CD8-positive, alpha-beta memory T cell (primary cell): ENCODE data around the gene PIK3R1. TPM values are rescaled to one million over a fixed set of nuclear protein-coding genes. Genes with fewer than 3 reads are reported as not detected.
A peak's percentile ranks its signal among the peaks of the same experiment; 100 is the strongest.

Experiments used
- CTCF ChIA-PET: fragments of 350-600 bp; sonication (Branson Sonifier 250); formaldehyde crosslinking; loops from one replicate; lab custom pipeline; 2021; ENCODE audit warnings: antibody characterized with exemption; lab: Charles Lee
- POLR2A ChIA-PET: fragments of 350-600 bp; sonication (Branson Sonifier 250); formaldehyde crosslinking; loops from one replicate; lab custom pipeline; 2021; ENCODE audit warnings: antibody characterized with exemption; lab: Charles Lee
- DNase-seq, 5 donors: peaks; one replicate each; pipeline versions ENCODE4 v3.0.0 to v3.0.0-alpha.2; 2020 to 2022; ENCODE audit warnings: mixed read lengths in 1 of 5
- H3K27ac ChIP-seq: one replicate; pipeline ENCODE4 v1.7.0; 2013; ENCODE audit warnings: low read depth, mild to moderate bottlenecking, low read length, moderate library complexity
- H3K27me3 ChIP-seq: 2 replicates; pipeline ENCODE4 v1.7.0; 2013; ENCODE audit warnings: low read length, mild to moderate bottlenecking; ENCODE audit not compliant: insufficient read depth, poor library complexity, severe bottlenecking
- H3K36me3 ChIP-seq: 2 replicates; pipeline ENCODE4 v1.7.0; 2013; ENCODE audit warnings: mild to moderate bottlenecking, low read length, moderate library complexity; ENCODE audit not compliant: insufficient read depth
- H3K4me1 ChIP-seq: 2 replicates; pipeline ENCODE4 v1.7.0; 2013; ENCODE audit warnings: mild to moderate bottlenecking, low read length, moderate library complexity; ENCODE audit not compliant: insufficient read depth
- H3K4me3 ChIP-seq: 2 replicates; pipeline ENCODE4 v1.7.0; 2013; ENCODE audit warnings: mild to moderate bottlenecking, low read length
- H3K9me3 ChIP-seq: 2 replicates; pipeline ENCODE4 v1.7.0; 2013; ENCODE audit warnings: mild to moderate bottlenecking, low read length
- H3K27ac Mint-ChIP-seq, 8 donors: one replicate each; pipeline ENCODE4 v1.8.0; 2020 to 2021; ENCODE audit warnings: mixed read lengths in 8 of 8, mild to moderate bottlenecking in 6 of 8, inconsistent platforms in 3 of 8, moderate library complexity in 3 of 8
- H3K27me3 Mint-ChIP-seq, 2 donors: one replicate each; pipeline ENCODE4 v1.8.0; 2020 to 2021; ENCODE audit warnings: mixed read lengths in 2 of 2, mild to moderate bottlenecking in 1 of 2, moderate library complexity in 1 of 2
- H3K36me3 Mint-ChIP-seq, 3 donors: one replicate each; pipeline ENCODE4 v1.8.0; 2020 to 2021; ENCODE audit warnings: mixed read lengths in 3 of 3, inconsistent platforms in 1 of 3, mild to moderate bottlenecking in 1 of 3
- H3K4me1 Mint-ChIP-seq, 3 donors: one replicate each; pipeline ENCODE4 v1.8.0; 2020 to 2021; ENCODE audit warnings: mixed read lengths in 3 of 3, inconsistent platforms in 1 of 3, mild to moderate bottlenecking in 1 of 3
- H3K4me3 Mint-ChIP-seq, 7 donors: one replicate each; pipeline ENCODE4 v1.8.0; 2020 to 2021; ENCODE audit warnings: mixed read lengths in 7 of 7, mild to moderate bottlenecking in 6 of 7, moderate library complexity in 4 of 7, inconsistent platforms in 2 of 7
- H3K9me3 Mint-ChIP-seq, 5 donors: one replicate each; pipeline ENCODE4 v1.8.0; 2020 to 2022; ENCODE audit warnings: mixed read lengths in 5 of 5, mild to moderate bottlenecking in 3 of 5, moderate library complexity in 2 of 5, inconsistent platforms in 1 of 5
- polyA plus RNA-seq: library from polyadenylated mRNA; unstranded; fragments of 300-500 nt; fragmentation: Illumina TruSeq; gene quantifications from one replicate; pipeline ENCODE4 v1.2.3, GENCODE V29; 2021
- total RNA-seq, 2 experiments: library from RNA; stranded (reverse); gene quantifications; one replicate each; pipeline ENCODE4 v1.2.3, GENCODE V29; 2021

The PIK3R1 gene
- total and polyA plus RNA-seq, 3 experiments from 2014 or later, result 46.9 to 75.9 (median 47.9) TPM

GRCh38 chr5:68251804-68252522, 36.4 kb downstream of the PIK3R1 start:
- no peaks in the 10 kb centered on the region for H3K9me3 Mint-ChIP-seq
- peaks cover 86 to 95% (median 94%) of the 10 kb centered on the region in 3 donors for H3K4me1 Mint-ChIP-seq
- Histone ChIP-seq H3K27ac (no peak overlapping the region), H3K36me3 (no peaks in the 10 kb centered on the region), H3K4me1 (peaks cover 84% of the 10 kb centered on the region), H3K9me3 (no peaks in the 10 kb centered on the region), H3K27me3 (no peaks in the 10 kb centered on the region), H3K4me3 (peak overlapping the region; percentile 17)
- peak overlapping the region; percentile 14 to 96 (median 80) for H3K27ac Mint-ChIP-seq
- ChIA-PET POLR2A (interaction anchor here (0.7 kb wide), 1 partner anchor 687 kb away, joined by 6 read pairs; no protein-coding TSS in a partner anchor), CTCF (interaction anchor here (0.9 to 2.7 kb wide), 10 partner anchors 8 to 1004 kb away, joined by 3 to 25 read pairs (median 4); partner anchors contain the start of gene PIK3R1)
- DNase-seq, result no peak
- H3K36me3 Mint-ChIP-seq, result peaks cover 0 to 2% (median 0%) of the 10 kb centered on the region in 3 donors
- H3K27me3 Mint-ChIP-seq, result peaks cover 0 to 2% of the 10 kb centered on the region in 2 donors
- peak overlapping the region in 5 of 7 donors; percentile 16 to 56 (median 42) for H3K4me3 Mint-ChIP-seq

GRCh38 chr5:68252673-68253623, 37.4 kb downstream of the PIK3R1 start:
- POLR2A ChIA-PET, result interaction anchor here (0.6 to 0.8 kb wide), 4 partner anchors 37 to 1054 kb away, joined by 3 to 5 read pairs (median 3); partner anchors contain the start of gene PIK3R1
- peak overlapping the region in 4 of 7 donors; percentile 9 to 56 (median 28) for H3K4me3 Mint-ChIP-seq

GRCh38 chr5:68253624-68254585, 38.3 kb downstream of the PIK3R1 start:
- ChIA-PET POLR2A (interaction anchor here (0.6 to 1.6 kb wide), 5 partner anchors 10 to 1055 kb away, joined by 3 to 12 read pairs (median 3); partner anchors contain the start of gene PIK3R1), CTCF (interaction anchor here (0.7 to 2.7 kb wide), 12 partner anchors 10 to 1089 kb away, joined by 3 to 25 read pairs (median 4); partner anchors contain the start of gene PIK3R1)
- Mint-ChIP-seq H3K27me3 (no peaks in the 10 kb centered on the region), H3K27ac (peak overlapping the region in 6 of 8 donors; percentile 24 to 90 (median 46)), H3K36me3 (peaks cover 0 to 4% (median 0%) of the 10 kb centered on the region in 3 donors), H3K4me1 (peaks cover 91 to 98% (median 97%) of the 10 kb centered on the region in 3 donors), H3K4me3 (peak overlapping the region in 4 of 7 donors; percentile 5 to 47 (median 18)), H3K9me3 (no peaks in the 10 kb centered on the region)
- DNase-seq, result no peak
- Histone ChIP-seq H3K4me3 (no peak overlapping the region), H3K27ac (no peak overlapping the region), H3K27me3 (no peaks in the 10 kb centered on the region), H3K4me1 (peaks cover 95% of the 10 kb centered on the region), H3K9me3 (no peaks in the 10 kb centered on the region), H3K36me3 (no peaks in the 10 kb centered on the region)

More at GRCh38 chr5:68252673-68253623, 37.4 kb downstream of the PIK3R1 start:
- no peaks in the 10 kb centered on the region for H3K9me3 Mint-ChIP-seq
- H3K4me1 ChIP-seq, result peaks cover 93% of the 10 kb centered on the region
- peak overlapping the region in 6 of 8 donors; percentile 2 to 96 (median 90) for H3K27ac Mint-ChIP-seq
- H3K27ac ChIP-seq, result no peak overlapping the region
- H3K27me3 ChIP-seq, result no peaks in the 10 kb centered on the region
- H3K4me1 Mint-ChIP-seq, result peaks cover 90 to 96% (median 96%) of the 10 kb centered on the region in 3 donors
- peak in 2 of 5 donors; percentile 21 to 59 for DNase-seq
- no peaks in the 10 kb centered on the region for H3K27me3 Mint-ChIP-seq
- H3K9me3 ChIP-seq, result no peaks in the 10 kb centered on the region
- CTCF ChIA-PET, result interaction anchor here (0.7 to 2.7 kb wide), 17 partner anchors 9 to 1088 kb away, joined by 3 to 25 read pairs (median 4); partner anchors contain the start of gene PIK3R1
- no peaks in the 10 kb centered on the region for H3K36me3 ChIP-seq
- no peak overlapping the region for H3K4me3 ChIP-seq
- peaks cover 0 to 2% (median 0%) of the 10 kb centered on the region in 3 donors for H3K36me3 Mint-ChIP-seq

GRCh38 chr5:68254810-68255209, 39.3 kb downstream of the PIK3R1 start:
- Mint-ChIP-seq H3K27ac (peak overlapping the region in 7 of 8 donors; percentile 47 to 94 (median 73)), H3K4me3 (peak overlapping the region in 3 of 7 donors; percentile 21 to 69 (median 65))
- DNase-seq, result no peak

GRCh38 chr5:68255305-68256120, 40.0 kb downstream of the PIK3R1 start:
- DNase-seq, result peak in 3 of 5 donors; percentile 52 to 69 (median 54)
- no peaks in the 10 kb centered on the region for H3K27me3 ChIP-seq

More at GRCh38 chr5:68254810-68255209, 39.3 kb downstream of the PIK3R1 start:
- ChIA-PET CTCF (interaction anchor here (0.9 to 2.3 kb wide), 8 partner anchors 9 to 1011 kb away, joined by 3 to 8 read pairs (median 4); partner anchors contain the start of gene PIK3R1), POLR2A (interaction anchor here (0.8 to 1.6 kb wide), 3 partner anchors 9 to 39 kb away, joined by 3 to 12 read pairs (median 5); partner anchors contain the start of gene PIK3R1)
- no peaks in the 10 kb centered on the region for H3K27me3 Mint-ChIP-seq
- peak overlapping the region; percentile 2 for H3K4me3 ChIP-seq
- no peaks in the 10 kb centered on the region for H3K36me3 ChIP-seq
- H3K27ac ChIP-seq, result no peak overlapping the region
- no peaks in the 10 kb centered on the region for H3K27me3 ChIP-seq
- H3K9me3 Mint-ChIP-seq, result no peaks in the 10 kb centered on the region
- no peaks in the 10 kb centered on the region for H3K9me3 ChIP-seq
- H3K4me1 Mint-ChIP-seq, result peaks cover 88 to 98% (median 97%) of the 10 kb centered on the region in 3 donors
- H3K4me1 ChIP-seq, result peaks cover 95% of the 10 kb centered on the region
- peaks cover 0 to 8% (median 0%) of the 10 kb centered on the region in 3 donors for H3K36me3 Mint-ChIP-seq

GRCh38 chr5:68257210-68257609, 41.7 kb downstream of the PIK3R1 start:
- H3K9me3 ChIP-seq, result no peaks in the 10 kb centered on the region
- Mint-ChIP-seq H3K4me1 (peaks cover 84 to 98% (median 97%) of the 10 kb centered on the region in 3 donors), H3K27me3 (no peaks in the 10 kb centered on the region), H3K9me3 (no peaks in the 10 kb centered on the region), H3K4me3 (peak overlapping the region in 3 of 7 donors; percentile 34 to 57 (median 51)), H3K36me3 (peaks cover 0 to 16% (median 0%) of the 10 kb centered on the region in 3 donors), H3K27ac (peak overlapping the region; percentile 67 to 95 (median 90))
- H3K36me3 ChIP-seq, result no peaks in the 10 kb centered on the region
- H3K4me1 ChIP-seq, result peaks cover 94% of the 10 kb centered on the region
- no peak for DNase-seq
- ChIA-PET POLR2A (interaction anchor here (1.6 kb wide), 1 partner anchor 41 kb away, joined by 8 read pairs; no protein-coding TSS in a partner anchor), CTCF (interaction anchor here (1.0 to 1.7 kb wide), 5 partner anchors 9 to 23 kb away, joined by 3 to 7 read pairs (median 4); no protein-coding TSS in a partner anchor)
- no peak overlapping the region for H3K27ac ChIP-seq
- no peak overlapping the region for H3K4me3 ChIP-seq
- H3K27me3 ChIP-seq, result no peaks in the 10 kb centered on the region

More at GRCh38 chr5:68255305-68256120, 40.0 kb downstream of the PIK3R1 start:
- Mint-ChIP-seq H3K4me1 (peaks cover 88 to 98% (median 97%) of the 10 kb centered on the region in 3 donors), H3K36me3 (peaks cover 0 to 13% (median 0%) of the 10 kb centered on the region in 3 donors), H3K27ac (peak overlapping the region; percentile 64 to 94 (median 82)), H3K9me3 (no peaks in the 10 kb centered on the region), H3K4me3 (peak overlapping the region; percentile 65 to 84 (median 75)), H3K27me3 (no peaks in the 10 kb centered on the region)
- Histone ChIP-seq H3K4me1 (peaks cover 95% of the 10 kb centered on the region), H3K9me3 (no peaks in the 10 kb centered on the region), H3K27ac (no peak overlapping the region), H3K4me3 (peak overlapping the region; percentile 2), H3K36me3 (no peaks in the 10 kb centered on the region)
- POLR2A ChIA-PET, result interaction anchor here (0.7 to 1.6 kb wide), 6 partner anchors 9 to 750 kb away, joined by 3 to 12 read pairs (median 3); partner anchors contain the start of gene PIK3R1
- CTCF ChIA-PET, result interaction anchor here (0.9 to 2.3 kb wide), 9 partner anchors 9 to 1012 kb away, joined by 3 to 8 read pairs (median 5); partner anchors contain the start of gene PIK3R1
